Stomach (tissue), 4 donors: Measurements from ENCODE around the gene BATF.

Experiments
- EP300 ChIP-seq: sonication (generic); formaldehyde crosslinking; IDR thresholded peaks from one replicate; pipeline ENCODE4 v1.6.1; 2017; ENCODE audit warnings: antibody characterized with exemption
- POLR2A ChIP-seq, 4 donors: fragments of 450-650 bp; IDR thresholded peaks; one replicate each; pipeline ENCODE4 v1.6.1; 2016; ENCODE audit warnings: antibody characterized with exemption in 4 of 4, control low read depth in 2 of 4, mild to moderate bottlenecking in 1 of 4, moderate library complexity in 1 of 4
- POLR2AphosphoS5 ChIP-seq, 3 donors: sonication (generic); formaldehyde crosslinking; IDR thresholded peaks; one replicate each; pipeline ENCODE4 v1.6.1; 2016; ENCODE audit warnings: antibody characterized with exemption in 3 of 3
- TF ChIP-seq, protein P1 (sequence below), 7 experiments: fragments of 450-650 bp in 4 of 7; fragments of 200-600 bp in 3 of 7; sonication (generic) in 3 of 7; IDR thresholded peaks; one replicate each; pipeline ENCODE4 v1.5.1; 2016 to 2019; ENCODE audit warnings: antibody characterized with exemption in 7 of 7, control low read depth in 2 of 7, mild to moderate bottlenecking in 1 of 7

DNA sequence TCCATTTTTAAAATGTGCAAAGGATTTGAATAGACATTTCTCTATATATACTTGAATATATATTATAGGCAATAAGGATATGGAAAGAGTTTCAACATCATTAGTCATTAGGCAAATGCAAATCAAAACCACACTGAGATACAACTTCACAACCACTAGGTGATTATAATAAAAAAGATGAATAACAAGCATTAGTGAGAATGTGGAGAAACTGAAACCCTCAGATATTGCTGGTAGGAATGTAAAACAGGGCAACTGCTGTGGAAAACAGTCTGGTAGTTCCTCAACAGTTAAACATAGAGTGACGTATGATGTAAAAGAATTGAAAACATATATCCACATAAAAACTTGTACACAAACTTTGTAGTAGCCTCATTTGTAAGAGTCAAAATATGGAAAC, 11.7 kb upstream of the BATF start:
- no peak for TF ChIP-seq POLR2A (IDR thresholded peaks at IDR 0.05)
- TF ChIP-seq, protein P1, sequence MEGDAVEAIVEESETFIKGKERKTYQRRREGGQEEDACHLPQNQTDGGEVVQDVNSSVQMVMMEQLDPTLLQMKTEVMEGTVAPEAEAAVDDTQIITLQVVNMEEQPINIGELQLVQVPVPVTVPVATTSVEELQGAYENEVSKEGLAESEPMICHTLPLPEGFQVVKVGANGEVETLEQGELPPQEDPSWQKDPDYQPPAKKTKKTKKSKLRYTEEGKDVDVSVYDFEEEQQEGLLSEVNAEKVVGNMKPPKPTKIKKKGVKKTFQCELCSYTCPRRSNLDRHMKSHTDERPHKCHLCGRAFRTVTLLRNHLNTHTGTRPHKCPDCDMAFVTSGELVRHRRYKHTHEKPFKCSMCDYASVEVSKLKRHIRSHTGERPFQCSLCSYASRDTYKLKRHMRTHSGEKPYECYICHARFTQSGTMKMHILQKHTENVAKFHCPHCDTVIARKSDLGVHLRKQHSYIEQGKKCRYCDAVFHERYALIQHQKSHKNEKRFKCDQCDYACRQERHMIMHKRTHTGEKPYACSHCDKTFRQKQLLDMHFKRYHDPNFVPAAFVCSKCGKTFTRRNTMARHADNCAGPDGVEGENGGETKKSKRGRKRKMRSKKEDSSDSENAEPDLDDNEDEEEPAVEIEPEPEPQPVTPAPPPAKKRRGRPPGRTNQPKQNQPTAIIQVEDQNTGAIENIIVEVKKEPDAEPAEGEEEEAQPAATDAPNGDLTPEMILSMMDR (IDR thresholded peaks at IDR 0.05) = no peak
- TF ChIP-seq EP300 = no peak
- no peak for TF ChIP-seq POLR2AphosphoS5 (IDR thresholded peaks at IDR 0.05)
